SK-N-DZ (cell line): ENCODE data around the gene FALEC.
"Not testable (repeated sequence)": the region's sequence is repeated elsewhere in the genome, so short reads cannot be mapped to it uniquely, and the experiment has no call there.

Experiments used
- DNase-seq: peaks from one replicate; pipeline ENCODE4 v3.0.0-alpha.2; 2015; ENCODE audit warnings: low spot score

The FALEC gene

GRCh38 chr1:150558761-150559655, 43.5 kb downstream of the FALEC start:
- no peak for DNase-seq

- DNase-seq: no peak
Observed at GRCh38 chr1:150559656-150560010, 44.1 kb downstream of the FALEC start.

- DNase-seq: peak; percentile 83
Observed at GRCh38 chr1:150560011-150560438, 44.5 kb downstream of the FALEC start.

- DNase-seq: peak; percentile 88
Observed at GRCh38 chr1:150560576-150561253, 45.2 kb downstream of the FALEC start.

GRCh38 chr1:150561254-150561973, 45.9 kb downstream of the FALEC start:
- DNase-seq: peak; percentile 89

- peak; percentile 78 for DNase-seq
Observed at GRCh38 chr1:150561974-150562445, 46.5 kb downstream of the FALEC start.

- DNase-seq: no peak
Observed at GRCh38 chr1:150562446-150563339, 47.1 kb downstream of the FALEC start.

- DNase-seq: no peak
Observed at GRCh38 chr1:150563340-150564038, 47.9 kb downstream of the FALEC start.

GRCh38 chr1:150564051-150564991, 48.8 kb downstream of the FALEC start:
- DNase-seq: no peak

GRCh38 chr1:150565240-150565991, 49.9 kb downstream of the FALEC start:
- DNase-seq: not testable (repeated sequence)

- no peak for DNase-seq
Observed at GRCh38 chr1:150566589-150567340, 51.2 kb downstream of the FALEC start.

GRCh38 chr1:150567341-150567716, 51.8 kb downstream of the FALEC start:
- DNase-seq: no peak

- peak; percentile 78 for DNase-seq
Observed at GRCh38 chr1:150567717-150568593, 52.4 kb downstream of the FALEC start.

GRCh38 chr1:150568594-150568966, 53.0 kb downstream of the FALEC start:
- no peak for DNase-seq

GRCh38 chr1:150572918-150573647, 57.5 kb downstream of the FALEC start:
- no peak for DNase-seq

- not testable (repeated sequence) for DNase-seq
Observed at GRCh38 chr1:150573648-150574071, 58.1 kb downstream of the FALEC start.
